ENCODE data around the gene OR5AK2.
"Not testable (repeated sequence)": the region's sequence is repeated elsewhere in the genome, so short reads cannot be mapped to it uniquely, and the experiment has no call there.

The OR5AK2 gene, protein sequence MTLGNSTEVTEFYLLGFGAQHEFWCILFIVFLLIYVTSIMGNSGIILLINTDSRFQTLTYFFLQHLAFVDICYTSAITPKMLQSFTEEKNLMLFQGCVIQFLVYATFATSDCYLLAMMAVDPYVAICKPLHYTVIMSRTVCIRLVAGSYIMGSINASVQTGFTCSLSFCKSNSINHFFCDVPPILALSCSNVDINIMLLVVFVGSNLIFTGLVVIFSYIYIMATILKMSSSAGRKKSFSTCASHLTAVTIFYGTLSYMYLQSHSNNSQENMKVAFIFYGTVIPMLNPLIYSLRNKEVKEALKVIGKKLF

DNA sequence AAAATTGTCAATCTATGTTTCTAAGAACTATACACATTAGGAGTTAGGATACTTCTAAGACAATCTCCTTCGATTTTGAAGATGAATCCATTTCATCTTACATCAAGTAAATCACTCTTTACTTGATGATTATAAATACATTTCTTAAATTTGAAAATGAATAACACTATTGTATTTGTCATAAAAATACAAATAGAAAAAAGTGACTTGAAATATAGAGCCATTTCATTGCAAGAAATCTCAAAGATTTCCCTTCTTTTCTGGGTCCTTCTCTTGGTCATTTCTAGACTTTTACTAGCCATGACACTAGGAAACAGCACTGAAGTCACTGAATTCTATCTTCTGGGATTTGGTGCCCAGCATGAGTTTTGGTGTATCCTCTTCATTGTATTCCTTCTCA lies at the start of gene OR5AK2:
Gene OR5AK2 (plus strand): TSS at position 301 of the 400 bp plus-strand sequence. CDS start 0 bp downstream, at position 301.
- DNase-seq (ENCODE audit: low spot score) = no peak

DNA sequence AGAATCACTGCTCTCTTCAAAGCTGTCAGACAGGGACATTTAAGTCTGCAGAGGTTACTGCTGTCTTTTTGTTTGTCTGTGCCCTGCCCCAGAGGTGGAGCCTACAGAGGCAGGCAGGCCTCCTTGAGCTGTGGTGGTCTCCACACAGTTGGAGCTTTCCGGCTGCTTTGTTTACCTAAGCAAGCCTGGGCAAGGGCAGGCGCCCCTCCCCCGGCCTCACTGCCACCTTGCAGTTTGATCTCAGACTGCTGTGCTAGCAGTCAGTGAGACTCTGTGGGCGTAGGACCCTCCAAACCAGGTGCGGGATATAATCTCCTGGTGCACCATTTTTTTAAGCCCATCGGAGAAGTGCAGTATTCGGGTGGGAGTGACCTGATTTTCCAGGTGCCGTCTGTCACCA lies 43.2 kb upstream of the OR5AK2 start:
- not testable (repeated sequence) for DNase-seq (ENCODE audit: low spot score)

DNA sequence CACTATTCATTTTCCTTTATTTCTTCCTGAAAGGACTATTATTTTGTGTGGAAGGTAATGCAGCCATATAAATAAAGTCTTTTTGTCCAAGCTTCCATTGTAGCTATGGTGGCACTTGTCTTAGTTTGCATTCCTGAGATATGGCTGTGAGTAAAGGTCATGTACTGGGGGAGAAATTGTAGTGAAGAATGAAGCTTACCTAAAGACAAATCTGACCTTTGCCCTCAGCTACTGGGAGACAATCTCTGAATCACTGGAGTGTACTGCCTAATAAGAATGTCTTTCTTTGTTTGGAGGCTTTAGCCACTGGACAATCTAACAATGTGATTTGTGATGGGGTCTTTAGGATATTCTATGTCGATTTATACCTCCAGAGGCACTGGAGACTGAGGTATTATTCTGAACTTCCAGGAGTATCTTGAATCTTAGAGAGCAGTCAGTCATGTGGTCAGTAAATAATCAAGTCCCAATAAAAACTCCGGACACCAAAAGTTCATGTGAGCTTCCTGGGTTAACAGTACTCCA lies 39.7 kb upstream of the OR5AK2 start:
- no peak for DNase-seq (ENCODE audit: low spot score)

DNA sequence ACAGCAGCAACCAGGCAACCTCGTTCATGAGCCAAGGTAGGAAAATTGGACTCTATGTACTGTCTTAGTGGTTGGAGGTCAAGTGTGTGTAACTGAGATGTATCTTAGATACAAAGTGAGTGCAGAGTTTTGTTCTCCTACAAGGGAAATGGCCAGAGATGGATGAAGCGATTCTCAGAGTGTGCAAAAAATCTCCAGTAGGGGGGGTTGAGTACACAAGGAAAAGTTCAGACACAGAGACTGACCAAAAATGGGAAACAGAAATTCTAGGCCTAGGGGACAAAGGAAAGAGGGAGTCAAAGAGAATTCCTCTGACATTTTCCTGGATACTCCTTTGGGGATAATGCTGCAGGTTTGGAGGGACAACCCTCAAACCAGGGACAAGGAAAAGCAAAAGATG lies 38.2 kb upstream of the OR5AK2 start:
- DNase-seq (ENCODE audit: low spot score) = no peak

DNA sequence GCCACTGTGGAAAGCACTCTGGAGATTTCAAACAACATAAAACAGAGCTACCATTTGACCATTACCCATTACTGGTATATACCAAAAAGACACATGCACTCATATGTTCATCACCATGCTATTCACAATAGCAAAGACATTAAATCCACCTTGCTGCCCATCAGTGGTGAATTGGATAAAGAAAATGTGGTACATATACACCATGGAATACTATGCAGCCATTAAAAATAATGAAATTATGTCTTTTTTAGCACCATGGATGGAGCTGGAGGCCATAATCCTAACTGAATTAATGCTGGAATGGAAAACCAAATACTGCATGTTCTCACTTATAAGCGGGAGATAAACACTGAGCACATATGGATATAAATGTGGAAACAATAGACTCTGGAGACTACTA lies 34.8 kb upstream of the OR5AK2 start:
- not testable (repeated sequence) for DNase-seq (ENCODE audit: low spot score)

DNA sequence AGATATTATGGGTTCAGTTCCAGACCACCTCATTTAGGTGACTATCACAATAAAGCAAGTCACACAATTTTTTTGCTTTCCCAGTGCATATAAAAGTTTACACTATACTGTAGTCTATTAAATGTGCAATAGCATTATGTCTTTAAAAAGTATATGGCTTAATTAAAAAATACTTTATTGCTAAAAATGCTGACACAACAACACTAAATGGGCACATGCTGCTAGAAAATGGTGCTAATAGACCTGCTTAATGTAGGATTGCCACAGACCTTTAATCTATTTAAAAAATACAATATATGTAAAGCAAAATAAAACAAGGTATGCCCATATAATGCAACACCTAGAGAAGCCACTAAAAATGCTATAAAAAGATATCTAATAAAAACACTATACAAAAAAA lies 27.1 kb upstream of the OR5AK2 start:
- no peak for DNase-seq (ENCODE audit: low spot score)

DNA sequence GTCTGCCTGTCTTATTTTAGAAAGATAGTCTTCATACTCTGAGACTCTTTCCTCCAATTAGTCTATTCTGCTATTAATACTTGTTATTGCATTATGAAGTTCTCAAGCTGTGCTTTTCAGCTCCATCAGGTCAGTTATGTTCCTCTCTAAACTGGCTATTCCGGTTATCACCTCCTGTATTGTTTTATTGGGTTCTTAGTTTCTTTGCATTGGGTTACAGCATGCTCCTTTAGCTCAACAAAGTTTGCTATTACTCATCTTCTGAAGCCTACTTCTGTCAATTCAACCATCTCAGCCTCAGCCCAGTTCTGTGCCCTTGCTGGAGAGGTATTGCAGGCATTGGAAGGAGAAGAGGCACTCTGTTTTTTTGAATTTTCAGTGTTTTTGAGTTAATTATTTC lies 21.0 kb upstream of the OR5AK2 start:
- no peak for DNase-seq (ENCODE audit: low spot score)

DNA sequence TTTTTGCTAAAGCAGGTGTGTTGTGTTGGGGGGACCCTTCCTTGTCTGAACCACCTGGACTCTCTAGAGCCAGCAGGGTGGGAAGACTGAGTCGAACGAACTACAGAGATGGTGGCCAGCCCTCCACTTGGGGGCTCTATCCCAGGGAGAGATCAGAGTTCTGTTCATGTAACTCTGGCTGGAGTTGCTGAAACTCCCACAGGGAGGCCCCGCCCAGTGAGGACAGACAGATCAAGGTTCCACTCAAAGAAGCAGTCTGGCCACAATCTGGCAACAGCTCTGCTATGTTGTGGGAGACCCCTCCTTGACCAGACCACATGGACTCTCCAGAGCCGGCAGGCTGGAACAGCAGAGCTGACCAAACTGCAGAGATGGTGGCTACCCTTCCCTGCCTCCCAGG lies 20.2 kb upstream of the OR5AK2 start:
- no peak for DNase-seq (ENCODE audit: low spot score)

DNA sequence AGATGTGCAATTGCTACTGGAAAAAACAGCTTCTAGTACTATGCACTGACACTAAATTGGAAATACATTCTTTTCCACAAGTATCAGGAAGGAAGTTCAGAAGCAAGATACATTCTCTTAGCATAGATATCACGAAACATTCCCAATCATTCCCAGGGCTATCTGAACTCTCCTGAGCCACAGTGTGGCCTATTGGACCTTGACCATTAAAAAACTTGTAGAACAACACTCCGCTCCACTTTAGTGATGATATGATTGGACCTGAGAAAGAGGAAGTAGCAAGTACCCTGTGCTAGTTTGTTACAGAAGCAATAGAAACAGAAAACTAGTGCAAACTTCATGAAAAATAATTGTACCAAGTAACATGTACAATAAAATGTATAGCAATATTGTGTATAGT lies 11.4 kb upstream of the OR5AK2 start:
- DNase-seq (ENCODE audit: low spot score) = no peak

DNA sequence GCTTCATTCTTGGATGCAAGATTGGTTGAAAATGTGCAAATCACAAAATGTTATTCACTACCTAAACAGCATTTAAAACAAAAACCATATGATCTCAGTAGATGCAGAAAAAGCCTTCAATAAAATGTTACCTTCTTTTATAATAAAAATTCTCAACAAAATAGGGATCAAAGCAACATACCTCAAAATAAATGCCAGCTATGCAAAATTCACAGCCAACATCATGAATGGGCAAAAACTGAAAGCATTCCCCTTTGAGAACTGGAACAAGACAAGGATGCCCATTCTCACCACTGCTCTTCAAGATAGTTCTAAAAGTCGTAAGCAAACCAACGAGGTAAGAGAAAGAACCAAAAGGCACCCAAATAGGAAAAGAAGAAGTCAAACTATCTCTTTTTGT lies 2.0 kb downstream of the OR5AK2 start:
- DNase-seq (ENCODE audit: low spot score) = no peak

DNA sequence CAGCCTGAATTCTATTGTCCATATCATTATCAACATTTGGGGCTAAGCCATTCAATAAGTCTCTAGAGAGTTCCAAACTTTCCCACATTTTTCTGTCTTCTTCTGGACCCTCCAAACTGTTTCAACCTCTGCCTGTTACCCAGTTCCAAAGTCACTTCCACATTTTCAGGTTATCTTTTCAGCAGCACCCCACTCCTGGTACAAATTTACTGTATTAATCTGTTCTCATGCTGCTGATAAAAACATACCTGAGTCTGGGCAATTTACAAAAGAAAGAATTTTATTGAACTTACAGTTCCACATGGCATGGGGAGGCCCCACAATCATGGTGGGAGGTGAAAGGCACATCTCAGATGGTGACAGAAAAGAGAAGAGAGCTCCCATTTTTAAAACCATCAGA lies 5.8 kb downstream of the OR5AK2 start:
- DNase-seq (ENCODE audit: low spot score) = no peak

DNA sequence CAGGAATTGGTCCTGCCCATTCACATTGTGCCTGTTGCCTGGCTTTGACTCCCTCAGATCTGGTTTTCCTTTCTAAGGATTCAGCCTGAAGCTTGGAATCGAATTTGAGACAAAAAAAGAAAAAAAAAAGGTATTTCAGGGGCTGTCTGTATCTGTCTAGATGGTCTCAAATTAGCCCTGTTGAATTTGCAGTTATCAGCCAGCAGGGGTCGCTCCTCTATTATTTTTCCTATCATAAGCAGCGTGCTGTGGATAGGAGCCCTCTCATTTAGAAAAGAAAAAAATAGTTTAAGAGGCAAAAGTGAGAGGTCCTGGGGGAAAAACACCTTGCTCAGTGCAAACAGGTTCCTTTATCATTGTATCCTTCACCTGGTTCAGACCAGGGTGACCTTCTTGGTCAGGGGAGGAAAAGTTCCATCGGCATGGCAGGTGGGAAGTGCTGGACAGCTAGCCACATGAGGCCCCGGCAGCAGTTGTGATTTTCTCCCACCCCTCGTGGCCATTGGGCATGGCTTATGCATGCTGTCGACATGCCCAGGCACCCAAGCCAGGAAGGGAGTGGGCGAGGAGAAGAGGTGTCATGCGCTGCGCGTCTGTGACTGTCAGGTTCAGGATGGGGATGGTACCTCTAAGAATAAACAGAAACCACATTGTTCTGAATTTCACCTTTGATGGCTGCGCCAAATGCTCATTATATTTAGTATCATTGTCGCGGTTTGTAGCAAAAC lies 13.1 kb downstream of the OR5AK2 start:
- no peak for DNase-seq (ENCODE audit: low spot score)

DNA sequence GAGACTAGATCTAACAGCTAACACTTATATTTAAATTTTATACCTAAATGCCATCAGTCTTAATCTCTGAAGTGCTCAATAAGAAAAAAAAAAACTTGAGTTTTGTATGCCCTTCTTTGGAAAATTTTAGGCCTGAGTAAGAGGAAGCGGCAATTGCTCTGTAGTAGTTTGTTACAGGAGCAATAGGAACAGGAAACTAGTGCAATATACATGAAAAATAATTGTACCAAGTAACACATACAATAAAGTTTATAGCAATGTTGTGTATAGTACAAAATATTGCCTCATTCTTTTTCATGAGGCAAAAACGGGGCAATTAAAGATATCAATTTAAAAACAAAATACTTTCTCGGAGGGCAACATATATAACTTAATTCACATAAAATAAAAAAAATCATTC lies 19.7 kb downstream of the OR5AK2 start:
- no peak for DNase-seq (ENCODE audit: low spot score)

DNA sequence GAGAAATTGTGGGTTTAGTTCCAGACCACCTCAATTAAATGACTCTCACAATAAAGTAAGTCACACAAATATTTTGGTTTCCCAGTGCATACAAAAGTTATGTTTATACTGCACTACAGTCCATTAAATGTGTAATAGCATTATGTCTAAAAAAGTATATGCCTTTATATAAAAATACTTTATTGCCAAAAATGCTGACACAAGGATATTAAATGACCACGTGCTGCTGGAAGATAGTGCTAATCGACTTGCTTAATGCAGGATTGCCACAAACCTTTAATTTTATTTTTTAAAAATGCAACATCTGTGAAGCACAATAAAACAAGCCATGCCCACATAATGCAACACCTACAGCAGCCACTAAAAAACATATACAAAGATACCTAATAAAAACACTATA lies 27.0 kb downstream of the OR5AK2 start:
- DNase-seq (ENCODE audit: low spot score) = no peak

DNA sequence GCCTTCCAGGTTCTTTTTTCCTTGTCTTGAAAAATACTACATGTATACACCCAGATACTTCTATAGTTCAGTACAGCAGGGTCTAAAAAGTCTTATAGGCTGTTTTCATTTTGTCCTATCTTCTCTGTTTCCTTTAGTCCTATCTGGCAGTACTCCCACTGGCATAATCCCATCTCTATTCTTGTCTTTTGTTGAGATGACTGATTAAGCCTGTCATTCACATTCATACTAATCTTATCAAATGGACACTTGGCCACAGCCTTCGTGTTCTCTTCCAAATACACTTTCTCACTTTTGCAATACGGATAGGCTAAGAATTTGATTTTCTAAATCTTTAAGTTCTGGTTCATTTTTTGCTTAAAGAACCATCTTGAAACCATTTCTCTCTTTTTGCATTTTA lies 42.8 kb downstream of the OR5AK2 start:
- no peak for DNase-seq (ENCODE audit: low spot score)
